Omental fat pad (tissue), 4 donors: ENCODE data around the gene DPYSL3. TPM values are rescaled to one million over a fixed set of nuclear protein-coding genes. Genes with fewer than 3 reads are reported as not detected.

Source experiments
- ATAC-seq: fragments of 150-250 bp; one replicate; pipeline ENCODE4 v1.9.1; 2016; ENCODE audit warnings: mild to moderate bottlenecking, moderate library complexity; ENCODE audit not compliant: low FRiP score
- DNase-seq: peaks from one replicate; pipeline ENCODE4 v3.0.0-alpha.2; 2019; ENCODE audit warnings: low spot score
- total RNA-seq, 4 donors: library from RNA; depleted of rRNA; stranded (reverse); fragments of >200 nt; gene quantifications; one replicate each; pipeline ENCODE4 v1.1.0, GENCODE V29; 2016
- TF ChIP-seq, protein P1 (sequence below), 3 donors: fragments of 450-650 bp; IDR thresholded peaks; one replicate each; pipeline ENCODE4 v1.5.1; 2016 to 2017; ENCODE audit warnings: antibody characterized with exemption in 3 of 3, mild to moderate bottlenecking in 3 of 3, moderate library complexity in 2 of 3

The DPYSL3 gene
- total RNA-seq, 4 donors from 2014 or later, result 26.9 to 78.0 (median 54.9) TPM

DNA sequence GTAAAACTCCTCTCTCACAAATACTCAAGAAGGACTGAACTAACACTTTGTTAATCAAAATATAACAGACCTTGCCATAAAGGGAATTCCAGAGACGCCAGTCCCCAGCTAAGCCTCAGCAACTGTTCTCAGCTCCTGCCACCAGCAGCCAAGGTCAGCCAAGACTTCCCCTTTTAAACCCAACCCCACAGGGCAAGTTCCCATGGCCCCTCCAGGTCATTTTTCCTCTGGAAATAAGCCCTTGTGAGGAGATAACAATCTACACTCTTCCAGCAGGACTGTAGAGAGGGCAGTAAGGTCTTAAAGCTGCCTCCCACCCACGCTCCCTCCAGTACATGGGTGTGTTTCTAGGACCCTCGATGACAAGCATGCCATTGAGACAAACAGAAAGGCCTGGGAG, 78.3 kb downstream of the DPYSL3 start:
- DNase-seq (no peak), ATAC-seq (no peak)
- TF ChIP-seq, protein P1, sequence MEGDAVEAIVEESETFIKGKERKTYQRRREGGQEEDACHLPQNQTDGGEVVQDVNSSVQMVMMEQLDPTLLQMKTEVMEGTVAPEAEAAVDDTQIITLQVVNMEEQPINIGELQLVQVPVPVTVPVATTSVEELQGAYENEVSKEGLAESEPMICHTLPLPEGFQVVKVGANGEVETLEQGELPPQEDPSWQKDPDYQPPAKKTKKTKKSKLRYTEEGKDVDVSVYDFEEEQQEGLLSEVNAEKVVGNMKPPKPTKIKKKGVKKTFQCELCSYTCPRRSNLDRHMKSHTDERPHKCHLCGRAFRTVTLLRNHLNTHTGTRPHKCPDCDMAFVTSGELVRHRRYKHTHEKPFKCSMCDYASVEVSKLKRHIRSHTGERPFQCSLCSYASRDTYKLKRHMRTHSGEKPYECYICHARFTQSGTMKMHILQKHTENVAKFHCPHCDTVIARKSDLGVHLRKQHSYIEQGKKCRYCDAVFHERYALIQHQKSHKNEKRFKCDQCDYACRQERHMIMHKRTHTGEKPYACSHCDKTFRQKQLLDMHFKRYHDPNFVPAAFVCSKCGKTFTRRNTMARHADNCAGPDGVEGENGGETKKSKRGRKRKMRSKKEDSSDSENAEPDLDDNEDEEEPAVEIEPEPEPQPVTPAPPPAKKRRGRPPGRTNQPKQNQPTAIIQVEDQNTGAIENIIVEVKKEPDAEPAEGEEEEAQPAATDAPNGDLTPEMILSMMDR (IDR thresholded peaks at IDR 0.05), result no peak

DNA sequence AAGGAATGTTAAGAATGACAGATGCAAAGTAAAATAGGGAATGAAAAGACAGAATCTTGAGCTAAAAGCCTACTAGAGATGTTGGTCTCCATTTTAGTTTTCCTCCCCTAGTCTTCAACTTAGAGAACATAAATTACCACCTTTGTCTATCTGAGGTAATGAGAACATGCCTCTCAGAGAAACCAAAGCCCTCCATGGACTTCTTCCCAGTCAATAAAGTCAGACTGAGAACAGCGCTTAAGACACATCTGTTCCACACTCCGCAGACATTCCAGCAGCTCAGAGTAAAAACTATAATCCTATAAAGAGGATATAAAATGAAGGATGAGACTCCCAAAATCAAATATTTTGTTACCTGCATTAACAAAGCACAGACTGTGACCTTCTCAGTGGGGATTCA, 79.2 kb downstream of the DPYSL3 start:
- DNase-seq (no peak), ATAC-seq (no peak)

DNA sequence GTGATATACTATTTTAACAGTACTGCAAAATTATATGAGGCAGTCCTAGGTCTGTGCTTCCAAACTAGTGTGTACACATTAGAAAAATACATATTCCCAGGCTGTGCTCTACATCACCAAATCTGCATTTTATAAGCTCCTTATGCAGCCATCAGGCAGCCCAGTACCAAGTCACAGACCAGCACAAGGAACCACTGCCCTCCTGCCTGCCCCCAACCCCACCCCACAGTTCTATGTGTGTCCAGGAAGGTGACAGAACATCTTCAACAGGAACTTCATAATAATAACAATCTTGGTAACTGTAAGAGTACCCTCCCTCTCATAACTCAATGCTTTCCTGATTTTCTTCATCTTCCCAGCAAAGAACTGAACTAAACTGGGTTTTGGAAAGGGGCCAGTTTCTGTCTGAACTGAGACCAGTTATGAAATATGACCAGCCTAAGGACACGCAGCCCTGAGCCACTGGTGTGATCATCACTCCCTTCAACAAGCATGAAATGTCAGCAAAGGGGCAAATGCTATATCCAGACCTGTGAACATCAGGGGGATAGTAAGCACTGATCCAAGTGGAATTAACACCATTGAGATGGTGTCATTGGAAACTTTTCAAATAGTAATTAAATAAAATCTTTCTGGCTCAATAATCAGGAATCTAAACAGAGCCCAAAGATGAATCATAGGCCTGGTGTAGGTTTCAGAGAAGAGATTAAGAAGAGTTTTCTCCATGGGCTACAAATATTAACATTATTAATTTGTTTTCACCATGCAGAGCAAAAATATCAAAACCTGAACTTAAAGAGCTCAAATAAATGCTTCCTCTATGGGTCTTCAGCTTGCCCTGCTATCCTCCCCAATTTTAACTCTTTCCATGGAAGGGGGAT, 82.1 kb downstream of the DPYSL3 start:
- DNase-seq (no peak), ATAC-seq (peak; percentile 55)
- TF ChIP-seq, protein P1 (IDR thresholded peaks at IDR 0.05), result no peak

More for the DNA sequence above, 79.2 kb downstream of the DPYSL3 start:
- TF ChIP-seq, protein P1 (IDR thresholded peaks at IDR 0.05), result no peak

DNA sequence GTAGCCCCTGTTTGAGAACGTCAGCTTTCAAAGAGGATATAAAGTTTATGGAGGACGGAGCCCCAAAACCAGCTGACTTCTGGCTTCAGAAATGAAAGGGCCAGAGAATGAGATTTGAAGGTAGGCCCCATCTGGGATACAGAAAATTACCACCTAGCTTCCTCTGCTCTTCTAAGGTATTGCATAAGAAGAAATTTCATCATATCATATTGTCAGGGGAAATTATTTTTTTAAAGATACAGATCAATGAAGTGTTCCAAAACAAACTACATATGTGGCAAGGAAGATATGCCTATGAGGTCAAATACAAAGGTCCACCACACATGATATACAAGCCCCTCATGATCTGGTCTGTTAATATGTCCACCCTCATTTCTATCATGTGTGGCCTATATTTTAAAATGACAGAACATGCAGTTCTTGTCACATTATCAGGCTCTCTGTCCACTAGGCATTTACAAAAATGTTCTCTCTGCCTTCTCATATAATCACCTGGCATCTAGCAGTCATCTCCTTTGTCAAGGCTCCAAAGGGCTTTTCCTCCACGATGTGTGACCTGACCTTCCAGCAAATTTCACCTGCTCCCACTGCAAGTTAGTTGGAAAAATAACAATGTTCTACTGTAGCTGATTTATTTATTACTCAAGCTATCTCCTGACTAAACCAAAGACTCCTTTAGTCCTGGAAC, 83.1 kb downstream of the DPYSL3 start:
- no peak for ATAC-seq
- TF ChIP-seq, protein P1 (IDR thresholded peaks at IDR 0.05), result no peak

DNA sequence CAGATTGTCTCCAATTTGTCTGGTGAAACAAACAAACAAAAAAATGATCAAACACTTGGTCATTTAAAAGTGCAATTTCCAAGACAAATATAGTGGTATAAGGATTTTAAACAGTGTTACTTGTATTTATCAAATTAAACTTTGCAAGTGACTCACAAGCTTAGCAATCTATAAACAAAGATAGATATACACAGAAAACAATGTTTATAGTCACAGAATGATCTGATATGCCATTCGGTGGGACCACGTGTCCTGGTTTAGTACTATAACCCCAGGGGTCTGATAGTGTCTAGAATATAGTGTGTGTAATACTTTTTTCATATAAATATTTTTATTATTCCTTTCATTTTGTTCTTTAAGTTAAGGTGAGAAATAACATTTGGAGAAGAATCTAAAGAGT, 91.3 kb downstream of the DPYSL3 start:
- ATAC-seq, result no peak
- TF ChIP-seq, protein P1 (IDR thresholded peaks at IDR 0.05), result no peak
- no peak for DNase-seq

More for the DNA sequence above, 83.1 kb downstream of the DPYSL3 start:
- DNase-seq, result no peak

DNA sequence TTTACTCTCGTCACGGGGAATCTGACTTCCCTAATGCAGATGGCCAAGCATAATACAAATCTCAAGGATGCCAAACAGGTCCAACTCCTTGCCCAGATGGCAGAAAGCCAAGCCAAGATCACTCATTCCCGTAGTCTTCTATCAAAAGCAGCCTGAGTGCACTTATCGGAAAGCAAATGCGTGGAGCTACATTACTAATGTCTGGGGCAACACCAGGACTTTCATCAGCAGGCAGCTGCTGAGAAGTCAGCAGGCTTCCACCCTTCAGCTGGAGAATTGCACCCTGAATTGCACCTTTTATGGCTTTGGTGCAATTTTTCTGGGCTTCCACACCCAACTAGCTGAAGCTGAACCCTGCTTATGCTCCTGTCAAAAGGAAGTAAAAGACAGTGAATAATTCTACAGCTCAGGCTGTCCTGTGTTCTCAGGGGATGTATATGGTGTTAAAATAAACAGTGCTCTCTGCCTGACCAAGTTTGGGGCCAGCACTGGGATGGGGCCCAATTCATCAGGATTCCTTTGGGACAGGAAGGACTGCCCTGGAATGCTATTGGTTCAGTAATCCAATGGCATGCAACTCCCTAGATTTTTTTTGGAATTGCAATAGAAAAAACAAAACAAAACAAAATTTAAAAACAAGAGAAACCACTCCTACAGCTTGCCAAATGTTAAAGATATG, 92.6 kb downstream of the DPYSL3 start:
- ATAC-seq (peak; percentile 77), DNase-seq (no peak)
- TF ChIP-seq, protein P1 (IDR thresholded peaks at IDR 0.05), result no peak
